Muscle of arm (tissue), 12 donors: Measurements from ENCODE around the gene PGAP3. TPM values are rescaled to one million over a fixed set of nuclear protein-coding genes. Genes with fewer than 3 reads are reported as not detected.

Experiments used
- DNase-seq: peaks from one replicate; pipeline ENCODE4 v3.0.0-alpha.2; 2013
- polyA plus RNA-seq, 12 donors: library from polyadenylated mRNA; unstranded; fragments of 120-200 nt; gene quantifications; one replicate each; pipeline ENCODE4 v1.2.1, GENCODE V29; 2013; ENCODE audit not compliant: insufficient read length in 12 of 12

Gene PGAP3
- polyA plus RNA-seq, 12 donors = 13.7 to 25.3 (median 18.6) TPM; not detected in 1

DNA sequence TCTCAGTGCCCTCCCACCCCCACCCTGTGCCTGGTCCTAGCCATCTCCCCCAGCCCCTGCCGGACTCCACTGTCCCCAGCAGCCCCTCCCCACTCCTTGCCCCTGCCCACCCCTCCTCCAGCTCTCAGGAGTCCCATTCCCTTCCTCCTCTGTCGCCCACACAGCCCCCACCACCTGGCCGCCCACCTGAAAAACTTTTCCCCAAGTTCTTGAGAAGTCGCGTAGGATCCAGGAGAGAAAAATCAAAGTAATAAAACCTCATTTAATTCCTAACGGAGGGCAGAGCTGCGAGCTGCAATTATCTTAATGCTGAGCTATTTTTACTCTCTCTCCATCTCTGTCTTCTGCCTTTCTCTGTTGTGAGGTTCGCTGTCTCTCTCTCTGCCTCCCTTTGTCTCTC, 63.5 kb downstream of the PGAP3 start:
- no peak for DNase-seq

DNA sequence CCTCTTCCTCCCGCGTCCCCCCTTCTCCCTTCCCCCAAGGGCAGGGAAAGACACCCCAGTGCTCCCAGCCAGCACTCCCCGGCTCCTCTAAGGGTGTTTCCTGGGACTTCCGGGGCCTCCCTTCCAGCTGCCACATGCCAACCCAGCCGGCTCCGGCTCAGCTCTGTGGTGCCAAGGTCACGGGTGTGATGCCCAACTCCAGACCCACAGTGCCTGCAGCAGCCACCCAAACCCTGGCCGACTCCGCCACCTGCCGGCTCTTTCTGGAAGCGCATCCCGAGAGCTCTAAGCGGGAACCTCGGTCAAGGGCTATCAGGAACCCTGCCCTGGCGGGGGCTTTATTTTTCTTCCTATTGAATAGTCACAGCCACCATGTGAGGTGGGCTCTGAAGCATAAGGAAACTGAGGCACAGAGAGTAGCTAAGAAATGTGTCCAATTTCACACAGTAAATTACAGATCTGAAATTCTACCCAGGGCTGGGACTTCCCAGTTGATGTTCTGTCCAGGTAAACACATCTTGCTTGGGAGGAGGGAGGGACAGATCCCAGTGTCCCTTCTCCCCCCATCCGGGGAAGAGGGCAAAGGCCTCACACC, 64.4 kb downstream of the PGAP3 start:
- peak; percentile 72 for DNase-seq

DNA sequence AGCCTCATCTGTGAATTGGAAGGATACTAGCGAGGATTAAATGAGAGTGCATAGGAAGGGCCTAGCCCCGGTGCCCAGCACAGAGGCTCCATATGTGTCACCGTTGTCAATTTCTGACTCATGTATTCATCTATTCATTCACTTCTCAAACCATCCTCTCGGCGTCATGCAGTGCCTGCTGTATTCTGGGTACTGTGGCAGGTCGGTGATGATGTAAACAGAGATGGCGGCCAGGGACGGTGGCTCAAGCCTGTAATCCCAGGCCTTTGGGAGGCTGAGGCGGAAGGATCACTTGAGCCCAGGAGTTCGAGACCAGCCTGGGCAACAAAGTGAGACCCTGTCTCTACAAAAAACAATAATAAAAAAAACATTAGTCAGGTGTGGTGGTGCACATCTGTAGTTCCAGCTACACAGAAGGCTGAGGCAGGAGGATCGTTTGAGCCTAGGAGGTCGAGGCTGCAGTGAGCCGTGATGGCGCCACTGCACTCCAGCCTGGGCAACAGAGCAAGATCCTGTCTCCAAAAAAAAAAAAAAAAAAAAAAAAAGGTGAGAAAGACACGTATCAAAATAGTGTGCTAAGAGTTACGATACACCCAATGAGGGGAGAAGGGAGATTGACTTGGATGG, 65.4 kb downstream of the PGAP3 start:
- no peak for DNase-seq

DNA sequence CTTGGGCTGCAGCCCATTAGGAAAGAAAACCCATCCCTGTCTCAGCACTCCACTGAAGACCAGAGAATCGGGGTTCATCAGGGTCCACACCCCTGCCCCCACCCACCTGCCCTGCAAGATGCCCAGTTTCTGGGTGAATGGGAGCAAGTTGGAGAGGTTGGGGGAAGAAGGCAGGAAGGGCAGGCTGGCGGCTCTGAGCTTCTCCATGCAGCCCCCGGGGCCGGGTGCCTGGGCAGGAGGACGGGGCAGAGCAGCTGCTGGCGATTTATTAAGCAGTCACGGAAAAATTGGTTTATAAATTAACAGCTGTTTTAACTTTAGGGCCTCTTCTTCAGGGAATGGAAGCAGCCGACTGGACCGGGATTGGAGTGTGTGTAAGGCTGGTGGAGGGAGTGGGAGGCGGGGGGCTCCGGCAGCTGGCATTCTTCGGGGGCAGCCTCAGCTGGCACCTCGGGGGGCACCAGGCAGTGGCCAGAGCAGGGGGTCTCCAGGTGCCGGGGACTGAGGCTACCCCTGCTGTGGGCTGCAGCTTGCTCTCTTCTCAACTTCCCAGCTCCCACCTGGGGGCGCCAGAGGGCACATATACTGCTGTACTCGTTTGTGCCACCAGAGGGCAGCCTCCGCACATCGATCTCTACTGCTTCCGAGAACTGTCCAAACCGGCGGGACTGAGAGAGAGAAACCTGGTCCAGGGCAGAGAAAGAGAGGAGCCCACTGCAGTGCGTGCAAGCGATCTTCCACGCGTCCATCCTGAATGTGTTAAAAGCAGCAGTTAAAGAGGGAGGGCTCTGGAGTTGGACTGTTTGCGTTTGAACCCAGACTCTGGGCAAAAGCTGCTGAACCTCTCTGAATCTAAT, 66.1 kb downstream of the PGAP3 start:
- peak; percentile 91 for DNase-seq

Other genes with a start within 250 kb of the PGAP3 start
- 10 to 100 TPM in 11 of 12 donors, not detected in 1; 26.7 to 50.1 (median 33.2) TPM for gene MED1, start 236.8 kb downstream of the PGAP3 start, polyA plus RNA-seq
- 10 to 100 TPM in 11 of 12 donors, not detected in 1; 23.5 to 59.0 (median 32.6) TPM for gene CDK12, start 226.6 kb downstream of the PGAP3 start, polyA plus RNA-seq
- under 1 TPM in 10 of 12 donors, not detected in 2; 0.03 to 0.60 (median 0.07) TPM for gene NEUROD2, start 80.1 kb downstream of the PGAP3 start, polyA plus RNA-seq
- gene PPP1R1B, start 61.1 kb downstream of the PGAP3 start, polyA plus RNA-seq = 10 to 100 TPM in 1 of 12 donors, 1 to 10 TPM in 3, under 1 TPM in 7, not detected in 1; 0.32 to 15.9 (median 0.93) TPM
- gene STARD3, start 50.9 kb downstream of the PGAP3 start, polyA plus RNA-seq = 10 to 100 TPM in 11 of 12 donors, not detected in 1; 27.6 to 38.4 (median 33.3) TPM
- gene TCAP, start 22.7 kb downstream of the PGAP3 start, polyA plus RNA-seq = 100 to 1,000 TPM in 10 of 12 donors, 10 to 100 TPM in 1, not detected in 1; 67.9 to 455 (median 247) TPM
- 1 to 10 TPM in 10 of 12 donors, not detected in 2; 1.2 to 7.5 (median 3.6) TPM for gene PNMT, start 19.6 kb downstream of the PGAP3 start, polyA plus RNA-seq
- gene ERBB2, start 12.0 kb upstream of the PGAP3 start, polyA plus RNA-seq = 100 to 1,000 TPM in 11 of 12 donors, not detected in 1; 104 to 148 (median 128) TPM
- gene MIEN1, start 42.5 kb upstream of the PGAP3 start, polyA plus RNA-seq = 10 to 100 TPM in 11 of 12 donors, not detected in 1; 14.8 to 23.6 (median 18.9) TPM
- 1 to 10 TPM in 3 of 12 donors, under 1 TPM in 7, not detected in 2; 0.13 to 5.3 (median 0.48) TPM for gene GRB7, start 49.9 kb upstream of the PGAP3 start, polyA plus RNA-seq
- gene IKZF3, start 176.3 kb upstream of the PGAP3 start, polyA plus RNA-seq = 1 to 10 TPM in 1 of 12 donors, under 1 TPM in 9, not detected in 2; 0.06 to 1.5 (median 0.25) TPM
- not detected for gene ZPBP2, start 180.1 kb upstream of the PGAP3 start, polyA plus RNA-seq
- 10 to 100 TPM in 5 of 12 donors, 1 to 10 TPM in 6, not detected in 1; 5.5 to 24.9 (median 9.6) TPM for gene GSDMB, start 230.6 kb upstream of the PGAP3 start, polyA plus RNA-seq
- 10 to 100 TPM in 11 of 12 donors, not detected in 1; 37.2 to 65.9 (median 42.6) TPM for gene ORMDL3, start 239.5 kb upstream of the PGAP3 start, polyA plus RNA-seq
- gene LRRC3C, start 239.7 kb upstream of the PGAP3 start, polyA plus RNA-seq = under 1 TPM in 1 of 12 donors, not detected in 11; 0.19 TPM